G401 (cell line): ENCODE results near the gene PRDX3. TPM values are rescaled to one million over a fixed set of nuclear protein-coding genes. Genes with fewer than 3 reads are reported as not detected.
"Not testable (repeated sequence)": the region's sequence is repeated elsewhere in the genome, so short reads cannot be mapped to it uniquely, and the experiment has no call there.

ENCODE experiments used
- DNase-seq: peaks from one replicate; pipeline ENCODE4 v3.0.0-alpha.2; 2015; ENCODE audit warnings: low spot score
- in situ Hi-C: cut with HindIII; loops from 2 replicates; pipeline ENCODE4 v1.10.0; 2016; ENCODE audit warnings: low sequenced_read_pairs, mixed read lengths
- total RNA-seq: library from RNA; depleted of rRNA; stranded (reverse); fragments of >200 nt; shearing (Covaris generic); gene quantifications from 2 replicates; pipeline ENCODE4 v1.2.3, GENCODE V29; 2014; rRNA removed

PRDX3 gene
- total RNA-seq, 1 experiment from 2014 or later, result 417 TPM

GRCh38 chr10:119137878-119138277, 40.7 kb downstream of the PRDX3 start:
- in situ Hi-C loops, DNase-seq: not testable (repeated sequence)

DNA sequence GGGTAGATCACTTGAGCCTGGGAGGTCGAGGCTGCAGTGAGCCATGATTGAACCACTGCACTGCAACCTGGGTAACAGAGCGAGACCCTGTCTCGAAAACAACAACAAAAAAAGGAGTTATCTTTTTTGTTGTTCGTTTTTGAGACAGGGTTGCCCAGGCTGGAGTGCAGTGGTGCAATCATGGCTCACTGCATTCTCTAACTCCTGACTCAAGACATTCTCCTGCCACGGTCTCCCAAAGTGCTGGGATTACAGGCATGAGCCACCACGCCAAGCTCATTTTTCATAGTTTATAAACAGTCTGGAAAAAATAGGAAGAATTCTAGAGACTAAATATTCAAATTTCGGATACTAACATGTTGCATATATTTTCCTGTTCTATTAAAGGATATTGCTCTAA, 42.5 kb downstream of the PRDX3 start:
- DNase-seq, result no peak
- in situ Hi-C loops, result no loop called here

DNA sequence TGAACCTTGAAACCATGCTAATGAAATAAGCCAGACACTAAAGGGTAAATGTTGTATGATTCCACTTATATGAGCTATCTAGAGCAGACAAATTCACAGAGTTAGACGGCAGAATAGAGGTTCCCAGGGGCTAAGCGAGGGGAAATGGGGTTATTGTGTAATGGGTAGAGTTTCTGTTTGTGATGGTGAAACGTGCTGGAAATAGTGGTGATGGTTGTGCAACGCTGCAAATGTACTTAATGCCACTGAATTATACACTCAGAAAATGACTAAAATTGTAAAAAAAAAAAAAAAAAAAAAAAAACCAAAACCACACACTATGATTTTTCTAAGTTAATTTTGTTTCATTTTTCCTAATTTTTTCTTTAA, 43.1 kb downstream of the PRDX3 start:
- DNase-seq, result no peak
- in situ Hi-C loops, result no loop called here

DNA sequence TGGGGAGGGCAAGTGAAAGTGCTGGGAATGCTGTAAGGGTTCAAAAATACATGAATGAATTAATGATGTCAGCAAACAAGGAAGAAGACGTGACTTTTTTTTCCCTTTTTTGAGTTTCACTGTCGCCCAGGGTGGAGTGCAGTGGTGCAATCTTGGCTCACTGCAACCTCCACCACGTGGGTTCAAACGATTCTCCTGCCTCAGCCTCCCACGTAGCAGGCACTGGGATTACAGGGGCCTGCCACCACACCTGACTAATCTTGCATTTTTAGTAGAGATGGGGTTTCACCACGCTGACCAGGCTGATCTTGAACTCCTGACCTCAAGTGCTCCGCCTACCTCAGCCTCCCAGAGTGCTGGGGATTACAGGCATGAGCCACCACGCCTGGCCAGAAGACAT, 44.7 kb downstream of the PRDX3 start:
- in situ Hi-C loops, result no loop called here

DNA sequence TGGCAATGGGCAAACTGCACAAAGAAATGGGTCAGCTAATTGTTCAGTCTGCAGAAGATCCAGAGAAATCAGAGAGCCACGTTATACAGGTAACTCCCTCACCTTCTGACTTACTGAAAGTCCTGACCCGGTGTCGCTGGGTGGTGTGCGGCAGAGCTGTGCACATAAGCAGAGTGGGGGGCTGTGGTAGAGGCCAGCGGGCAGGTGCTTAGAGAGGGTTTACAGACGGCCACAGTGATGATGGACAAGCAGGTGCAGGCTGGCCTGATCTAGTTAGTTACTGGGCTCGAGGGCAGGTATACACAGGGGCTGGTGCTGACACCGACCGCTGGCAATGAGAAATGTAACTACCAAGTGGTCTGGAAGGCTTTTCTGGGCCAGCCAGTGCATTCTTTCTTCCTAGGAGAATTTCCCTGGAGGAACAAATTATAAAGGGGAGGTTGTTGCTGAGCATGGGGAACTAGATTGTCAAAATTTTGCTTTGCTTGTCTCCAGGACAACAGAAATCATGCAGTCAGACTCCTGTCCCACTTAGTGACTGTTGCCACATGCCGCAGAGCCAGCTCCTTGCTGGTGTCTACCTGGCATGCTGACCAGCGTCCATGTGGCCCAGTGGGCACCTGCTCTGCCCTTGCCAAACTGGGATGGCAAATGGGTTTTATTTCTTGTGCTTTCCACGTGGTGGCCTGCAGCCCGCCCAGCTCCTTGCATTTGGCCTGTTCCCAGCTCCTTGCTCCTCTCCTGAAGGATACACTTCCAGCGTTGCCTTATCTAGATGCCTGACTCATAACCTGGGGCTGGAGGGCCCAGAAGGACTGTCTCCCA, 45.9 kb downstream of the PRDX3 start:
- DNase-seq, result peak; percentile 93
- in situ Hi-C loops, result no loop called here

More for the DNA sequence above, 44.7 kb downstream of the PRDX3 start:
- no peak for DNase-seq

DNA sequence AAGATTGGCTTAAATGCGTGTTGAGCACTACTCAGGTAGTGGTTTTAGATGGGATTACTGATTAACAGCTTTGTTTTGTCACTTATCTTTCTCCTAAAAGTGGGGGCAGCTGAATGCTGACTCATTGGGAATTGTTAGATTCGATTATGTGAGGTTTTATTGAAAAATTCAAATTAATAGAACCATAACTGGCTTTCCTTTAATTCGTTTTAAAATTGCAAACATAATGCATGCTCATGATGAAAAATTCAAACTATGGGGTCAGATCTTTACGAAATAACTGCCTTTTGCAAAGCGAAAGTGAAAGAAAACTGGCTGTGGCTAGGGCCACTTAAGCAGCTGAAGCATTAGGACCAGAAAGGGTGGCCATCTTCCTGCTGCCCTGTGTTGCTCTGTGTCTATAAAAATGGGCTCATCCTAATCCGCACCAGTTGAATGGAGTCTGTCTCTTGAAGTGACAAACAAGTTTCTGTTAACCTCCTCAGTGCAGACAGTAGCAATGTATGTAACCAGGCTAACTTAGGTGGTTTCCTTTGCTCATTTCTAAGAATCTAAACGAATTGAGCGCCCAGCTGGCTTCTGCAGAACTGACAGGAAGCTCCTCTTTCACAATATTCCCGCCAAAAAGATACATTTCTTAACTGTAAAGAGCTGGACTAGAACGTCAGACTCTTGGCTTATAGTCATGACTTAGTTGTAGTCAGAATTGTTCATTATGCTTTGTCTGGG, 46.9 kb downstream of the PRDX3 start:
- DNase-seq, result no peak
- in situ Hi-C loops, result no loop called here

- in situ Hi-C loops, result no loop called here
- DNase-seq, result no peak
Observed at GRCh38 chr10:119129721-119130120, 48.9 kb downstream of the PRDX3 start.

GRCh38 chr10:119125942-119126341, 52.7 kb downstream of the PRDX3 start:
- DNase-seq, result no peak
- in situ Hi-C loops, result no loop called here

DNA sequence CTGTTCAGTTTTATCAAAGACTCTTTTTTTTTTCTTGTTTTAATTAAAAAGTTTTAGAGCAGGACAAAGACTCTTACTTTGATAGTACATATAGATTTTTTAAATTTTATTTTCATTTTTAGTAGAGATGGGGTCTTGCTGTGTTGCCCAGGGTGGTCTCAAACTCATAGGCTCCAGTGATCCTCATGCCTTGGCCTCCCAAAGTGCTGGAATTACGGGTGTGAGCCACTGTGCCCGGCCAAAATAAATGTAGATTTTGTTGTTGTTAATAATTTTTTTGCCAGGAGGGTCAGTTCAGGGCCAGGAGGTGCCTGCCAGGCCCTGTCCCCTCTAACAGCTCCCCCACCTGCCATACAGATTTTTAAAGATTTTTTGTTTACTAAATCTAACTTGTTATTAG, 57.7 kb downstream of the PRDX3 start:
- in situ Hi-C loops, result no loop called here
- DNase-seq, result no peak

DNA sequence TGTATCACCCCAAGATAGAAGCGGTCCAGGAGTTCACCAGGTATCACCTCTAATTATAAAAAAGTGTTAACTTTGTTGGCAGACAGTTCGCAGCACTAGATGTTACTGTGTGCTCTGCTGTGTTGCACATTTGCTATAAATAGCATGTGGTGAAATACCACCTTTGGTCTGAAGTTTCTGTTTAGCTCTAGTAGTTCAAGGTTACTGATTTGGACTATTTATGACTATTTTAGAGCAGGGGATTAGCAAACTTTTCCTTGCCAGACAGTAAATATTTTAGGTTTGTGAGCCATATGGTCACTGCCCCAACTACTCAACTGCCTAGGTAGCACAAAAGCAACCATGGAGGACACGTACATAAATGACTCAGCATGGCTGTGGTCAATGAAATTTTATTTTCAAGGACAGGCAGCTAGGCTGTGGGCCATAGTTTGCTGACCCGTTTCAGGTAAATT, 58.2 kb downstream of the PRDX3 start:
- in situ Hi-C loops, result no loop called here
- no peak for DNase-seq

DNA sequence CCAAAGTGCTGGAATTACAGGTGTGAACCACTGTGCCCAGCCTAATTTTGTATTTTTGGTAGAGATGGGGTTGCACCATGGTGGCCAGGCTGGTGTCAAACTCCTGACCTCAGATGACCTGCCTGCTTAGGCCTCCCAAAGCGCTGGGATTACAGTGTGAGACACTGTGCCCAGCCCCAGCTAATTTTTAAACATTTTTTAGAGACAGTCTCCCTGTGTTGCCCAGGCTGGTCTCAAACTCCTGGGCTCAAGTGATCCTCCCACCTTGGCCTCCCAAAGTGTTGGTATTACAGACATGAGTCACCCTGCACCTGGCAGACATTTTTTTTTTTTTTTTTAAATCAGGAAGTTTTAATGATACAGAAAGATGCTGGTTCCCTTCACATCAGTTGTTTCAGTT, 59.2 kb downstream of the PRDX3 start:
- no peak for DNase-seq
- in situ Hi-C loops, result no loop called here

DNA sequence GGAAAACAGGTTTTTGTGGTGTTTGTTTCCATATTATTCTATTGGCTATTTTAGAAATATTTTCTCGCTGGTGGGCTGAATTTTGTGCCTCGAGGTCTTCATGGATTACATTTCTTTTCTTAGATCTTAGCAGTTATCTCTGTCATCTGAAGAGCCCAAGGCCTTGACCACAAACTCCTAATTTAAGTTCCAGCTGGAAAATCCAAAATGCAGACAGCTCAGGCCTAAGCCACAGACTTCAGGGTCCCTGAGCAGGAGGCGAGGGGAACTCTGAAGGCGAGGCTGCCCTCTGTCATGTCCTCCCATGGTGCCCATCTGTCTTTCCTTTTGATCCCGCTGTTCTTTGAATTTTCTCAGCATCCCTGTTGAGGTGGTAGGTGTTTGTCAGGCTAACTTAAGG, 60.4 kb downstream of the PRDX3 start:
- in situ Hi-C loops, result no loop called here
- DNase-seq, result no peak

Other genes starting within 250 kb of the PRDX3 start
- 1.2 and 1.6 TPM in 2 replicates for gene NANOS1, start 149.1 kb downstream of the PRDX3 start, total RNA-seq
- 35.0 and 60.2 TPM in 2 replicates for gene EIF3A, start 98.0 kb downstream of the PRDX3 start, total RNA-seq
- gene DENND10, start 74.7 kb downstream of the PRDX3 start, total RNA-seq, result 33.3 and 36.4 TPM in 2 replicates
- 33.3 and 49.4 TPM in 2 replicates for gene SFXN4, start 13.1 kb downstream of the PRDX3 start, total RNA-seq
- gene GRK5, start 28.8 kb upstream of the PRDX3 start, total RNA-seq, result 5.0 and 5.8 TPM in 2 replicates